Right lobe of liver (tissue), 4 donors: ENCODE results near the gene SLC24A3.

Experiments
- POLR2A ChIP-seq: fragments of 450-650 bp; IDR thresholded peaks from one replicate; pipeline ENCODE4 v1.6.1; 2017; ENCODE audit warnings: antibody characterized with exemption, mild to moderate bottlenecking
- TF ChIP-seq, protein P1 (sequence below), 4 donors: fragments of 200-600 bp in 3 of 4; fragments of 450-650 bp in 1 of 4; IDR thresholded peaks; one replicate each; pipeline versions ENCODE4 v1.5.1 to v1.8.0; 2016 to 2022; ENCODE audit warnings: antibody characterized with exemption in 4 of 4, mild to moderate bottlenecking in 2 of 4
- donor health status: DM: no; HTN: no; CAD: no.
- donor health status: DM: no; HTN: no; CAD: no.
- donor health status: DM: no; HTN: yes; CAD: no.

DNA sequence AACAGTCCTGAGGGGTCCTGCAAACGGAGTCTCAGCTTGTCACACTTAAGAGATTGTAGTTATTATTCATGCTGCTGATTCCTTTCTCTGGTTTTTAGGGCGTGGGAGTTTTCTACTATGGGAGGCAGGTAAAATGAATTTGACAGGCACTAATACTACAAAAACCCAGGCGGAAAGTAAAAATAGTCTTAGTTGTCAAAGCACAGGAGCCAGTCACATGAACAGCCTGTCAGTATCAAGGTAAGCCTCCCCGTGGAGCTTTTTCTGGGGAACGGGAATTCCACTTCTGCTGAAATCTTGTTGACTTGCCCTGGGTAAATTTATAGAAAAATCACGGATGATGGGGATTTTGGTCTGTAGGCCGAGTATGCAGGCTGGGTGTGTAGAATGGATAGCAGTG lies 79.8 kb downstream of the SLC24A3 start:
- TF ChIP-seq POLR2A: no peak
- TF ChIP-seq, protein P1, sequence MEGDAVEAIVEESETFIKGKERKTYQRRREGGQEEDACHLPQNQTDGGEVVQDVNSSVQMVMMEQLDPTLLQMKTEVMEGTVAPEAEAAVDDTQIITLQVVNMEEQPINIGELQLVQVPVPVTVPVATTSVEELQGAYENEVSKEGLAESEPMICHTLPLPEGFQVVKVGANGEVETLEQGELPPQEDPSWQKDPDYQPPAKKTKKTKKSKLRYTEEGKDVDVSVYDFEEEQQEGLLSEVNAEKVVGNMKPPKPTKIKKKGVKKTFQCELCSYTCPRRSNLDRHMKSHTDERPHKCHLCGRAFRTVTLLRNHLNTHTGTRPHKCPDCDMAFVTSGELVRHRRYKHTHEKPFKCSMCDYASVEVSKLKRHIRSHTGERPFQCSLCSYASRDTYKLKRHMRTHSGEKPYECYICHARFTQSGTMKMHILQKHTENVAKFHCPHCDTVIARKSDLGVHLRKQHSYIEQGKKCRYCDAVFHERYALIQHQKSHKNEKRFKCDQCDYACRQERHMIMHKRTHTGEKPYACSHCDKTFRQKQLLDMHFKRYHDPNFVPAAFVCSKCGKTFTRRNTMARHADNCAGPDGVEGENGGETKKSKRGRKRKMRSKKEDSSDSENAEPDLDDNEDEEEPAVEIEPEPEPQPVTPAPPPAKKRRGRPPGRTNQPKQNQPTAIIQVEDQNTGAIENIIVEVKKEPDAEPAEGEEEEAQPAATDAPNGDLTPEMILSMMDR (IDR thresholded peaks at IDR 0.05): no peak
